H1 (cell line): ENCODE measurements around the gene HDDC3. TPM values are rescaled to one million over a fixed set of nuclear protein-coding genes. Genes with fewer than 3 reads are reported as not detected.

Experiments used
- CBX8 ChIP-seq: fragments of 300-800, 300-1000 bp; sonication (generic); IDR thresholded peaks from 2 replicates; pipeline ENCODE4 v1.7.1; 2016; ENCODE audit warnings: low read depth, low read length, borderline replicate concordance
- polyA plus RNA-seq, 7 experiments: library from polyadenylated mRNA; depleted of rRNA in 3 of 7; stranded (reverse) in 5 of 7; unstranded in 2 of 7; fragments of >200 nt in 5 of 7; fragments of 200-250 nt in 2 of 7; gene quantifications; 1 replicate in 5 of 7; 2 replicates in 1 of 7; 4 replicates in 1 of 7; pipeline versions ENCODE4 v1.2.1 to v1.2.3, GENCODE V29; 2011 to 2013; ENCODE audit warnings: missing spikeins in 2 of 7, mixed read lengths in 2 of 7
- total RNA-seq: library from RNA; stranded (reverse); fragmentation: NEBNext Ultra II Directional; extraction: Animal tissue kit (Norgen Biotek cat#: 25700); gene quantifications from 2 replicates; pipeline ENCODE4 v1.2.1, GENCODE V29; 2021

The HDDC3 gene
- total and polyA plus RNA-seq, 2 of the 8 experiments (the other 6 are each of a cell fraction or from before 2014, with no cell fraction given), result 16.3 to 16.5 TPM

- TF ChIP-seq CBX8, result no peak
Observed at GRCh38 chr15:90905306-90906180, 26.8 kb downstream of the HDDC3 start (continued).
